HG03521 (cell line): ENCODE data around the gene KIAA1328.

Experiments used
- ATAC-seq: cut with Tn5 transposase; IDR thresholded peaks from one replicate; pipeline ENCODE4 v1.9.1; 2021; ENCODE audit warnings: mild to moderate bottlenecking, moderate library complexity; ENCODE audit not compliant: unreplicated experiment

The KIAA1328 gene

DNA sequence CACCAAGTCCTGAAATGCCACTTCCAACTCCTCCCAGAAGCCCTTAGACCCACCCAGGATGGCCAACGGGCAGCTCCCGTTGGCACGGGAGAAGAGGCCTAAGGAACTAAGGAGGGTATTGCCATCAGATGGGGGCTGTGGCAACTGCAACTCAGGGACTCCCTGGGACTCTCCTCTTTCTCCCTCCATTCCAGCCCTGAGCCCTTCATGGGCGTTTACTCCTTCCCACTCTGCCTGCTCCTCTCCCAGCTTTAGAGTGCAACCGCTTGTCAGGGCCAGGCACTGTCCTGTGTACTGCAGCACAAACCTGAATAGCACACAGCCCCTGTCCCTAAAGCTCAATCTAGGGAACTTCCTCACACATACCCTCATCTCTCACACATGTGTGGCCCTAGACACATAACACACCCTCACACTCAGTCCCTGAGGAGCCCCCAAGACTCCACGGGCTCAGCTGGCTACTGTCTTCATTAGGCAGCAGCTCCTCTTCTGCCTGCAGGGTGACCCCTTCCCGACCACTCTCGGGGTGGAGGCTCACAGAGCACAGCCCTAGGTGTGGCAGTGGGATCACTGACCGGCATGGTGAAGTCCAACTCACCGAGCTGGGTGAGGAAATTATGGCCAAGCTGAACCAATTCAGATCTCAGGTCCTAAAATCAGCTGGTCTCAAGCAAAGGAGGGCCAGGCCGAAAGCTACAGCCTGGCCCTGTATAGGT lies 420.4 kb downstream of the KIAA1328 start:
- ATAC-seq = no peak

DNA sequence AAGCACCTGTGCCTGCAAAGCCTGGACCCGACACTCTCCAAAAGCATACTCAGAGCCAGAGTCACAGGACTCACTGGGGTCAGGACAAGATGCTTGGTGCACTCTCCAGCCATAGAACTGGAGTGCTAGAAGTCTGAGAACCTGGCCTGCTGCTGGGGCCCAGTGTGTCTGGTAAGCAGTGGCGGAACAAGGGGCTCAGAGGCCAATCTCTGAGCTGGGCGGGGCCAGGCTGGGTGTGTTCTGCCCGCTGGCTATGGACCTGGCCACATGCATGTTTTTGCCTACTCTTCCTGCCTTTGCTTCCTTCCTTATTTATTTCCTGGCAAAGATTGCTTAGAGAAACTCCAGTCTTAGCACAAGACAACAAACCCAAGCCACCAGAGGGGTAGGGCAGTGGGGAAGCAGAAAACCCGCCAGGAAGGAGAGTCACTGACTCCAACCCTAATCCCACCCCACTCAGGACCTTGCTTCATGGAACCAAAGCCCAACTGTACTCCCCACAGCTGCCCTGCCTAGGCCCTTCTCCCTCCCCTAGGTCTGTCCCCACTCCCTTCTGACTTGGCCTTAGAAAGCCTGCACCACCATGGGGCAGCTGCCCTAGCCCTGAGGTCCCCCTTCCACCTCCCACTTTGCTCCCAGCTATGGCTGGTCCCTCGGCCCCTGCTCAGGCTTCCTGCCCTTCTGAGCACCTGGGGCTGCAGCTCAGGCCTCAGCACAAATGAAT lies 421.1 kb downstream of the KIAA1328 start:
- no peak for ATAC-seq

DNA sequence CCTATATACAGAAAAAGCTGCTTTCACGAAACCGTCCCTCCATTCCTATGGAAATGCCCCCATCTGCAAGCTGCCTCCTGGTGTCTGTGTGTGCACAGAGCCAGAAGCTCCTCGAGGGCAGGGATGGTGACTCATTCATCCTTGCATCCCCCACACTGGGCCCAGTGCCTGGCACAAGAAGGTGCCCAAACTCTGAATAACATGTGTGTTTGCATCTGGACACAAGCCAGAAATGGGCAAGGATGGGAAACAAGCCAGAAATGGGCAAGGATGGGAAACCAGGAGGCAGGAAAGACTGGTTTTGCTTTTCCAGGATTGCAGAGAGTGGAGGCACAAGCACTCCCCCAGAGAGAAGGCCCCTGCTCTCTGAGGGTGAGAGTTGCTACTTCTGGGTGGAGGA lies 422.8 kb downstream of the KIAA1328 start:
- no peak for ATAC-seq

DNA sequence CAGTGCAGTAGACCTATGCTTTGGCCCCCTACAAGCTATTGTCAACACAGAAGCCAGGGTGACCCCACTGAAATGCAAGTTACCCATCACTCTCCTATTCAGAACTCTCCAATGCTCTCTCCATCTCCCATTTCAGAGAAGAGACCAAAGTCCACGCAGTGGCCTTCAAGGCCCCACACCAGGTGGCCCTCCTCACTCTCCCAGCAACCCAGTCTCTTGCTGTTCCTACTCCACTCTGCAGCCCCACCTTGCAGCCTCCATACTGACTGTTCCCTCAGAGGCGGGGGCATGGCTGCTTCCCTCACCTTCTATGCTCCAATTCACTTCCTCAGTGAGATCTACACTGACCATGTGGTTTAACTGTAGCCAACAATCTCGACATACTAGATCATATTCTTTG lies 423.4 kb downstream of the KIAA1328 start:
- no peak for ATAC-seq

DNA sequence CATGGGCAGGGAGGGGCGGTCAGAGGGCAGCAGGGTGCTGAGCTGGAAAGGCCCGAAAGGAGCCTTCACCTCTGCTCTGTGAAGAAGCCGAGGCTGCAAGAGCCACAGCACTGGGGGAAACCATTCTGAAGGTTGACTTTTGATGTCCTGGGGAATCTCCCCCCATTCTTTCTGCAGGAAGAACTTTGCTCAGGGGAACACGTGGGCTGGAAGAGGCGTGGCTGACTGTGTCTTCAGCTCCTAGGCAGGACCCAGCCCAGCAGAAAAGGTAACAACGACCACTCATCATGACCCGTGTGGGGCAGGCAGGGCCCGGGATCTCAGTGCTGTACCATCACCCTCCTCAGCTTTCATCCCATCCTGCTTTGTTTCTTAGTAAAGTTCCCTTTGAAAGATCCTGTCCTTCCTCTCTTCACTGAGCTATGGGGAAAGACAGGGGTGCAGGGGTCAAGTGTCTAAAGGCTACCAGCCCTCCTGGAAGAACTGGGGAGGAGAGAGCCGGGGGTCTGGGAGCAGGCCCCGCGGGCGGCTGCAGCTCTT lies 424.0 kb downstream of the KIAA1328 start:
- ATAC-seq = no peak

DNA sequence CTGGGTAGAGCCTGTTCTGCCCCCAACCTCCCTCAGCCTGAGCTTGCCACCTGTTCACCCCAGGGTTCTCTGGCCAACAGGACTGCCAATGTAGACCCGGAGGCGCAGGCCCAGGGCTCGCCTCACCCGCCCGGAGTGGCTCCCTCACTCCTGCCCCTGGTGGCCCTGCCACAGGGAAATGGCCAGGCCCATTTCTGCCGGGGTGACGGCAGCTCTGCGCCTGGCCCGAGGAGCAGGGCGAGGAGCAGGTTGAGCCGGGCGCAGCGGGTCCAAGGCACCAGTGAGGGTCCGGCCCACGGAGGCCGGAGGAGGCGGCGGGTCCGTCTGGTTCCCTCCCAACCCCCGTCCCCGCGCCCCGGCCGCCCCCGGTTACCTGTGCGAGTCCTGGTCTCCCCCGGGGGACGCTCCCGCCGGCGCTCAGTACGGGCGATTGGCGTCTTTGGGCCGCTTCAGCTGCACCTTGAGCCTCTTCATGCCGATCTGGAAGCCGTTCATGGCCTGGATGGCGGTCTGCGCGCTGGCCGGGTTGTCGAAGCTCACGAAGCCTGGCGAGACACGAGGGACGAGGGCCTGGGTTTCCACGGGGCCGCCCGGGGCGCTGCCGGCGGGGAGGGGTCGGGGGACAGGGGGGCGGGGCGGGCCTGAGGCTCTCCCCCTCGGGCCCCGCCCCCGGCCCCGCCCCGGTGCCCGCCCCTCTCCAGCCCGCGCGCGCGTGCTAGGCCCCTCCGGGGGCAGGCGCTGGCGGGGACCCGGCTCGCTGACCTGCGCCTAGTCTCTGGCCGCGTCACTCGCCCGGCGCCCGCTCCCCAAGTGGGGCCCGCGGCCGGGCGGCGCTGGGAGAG lies 424.7 kb downstream of the KIAA1328 start:
- ATAC-seq = no peak

DNA sequence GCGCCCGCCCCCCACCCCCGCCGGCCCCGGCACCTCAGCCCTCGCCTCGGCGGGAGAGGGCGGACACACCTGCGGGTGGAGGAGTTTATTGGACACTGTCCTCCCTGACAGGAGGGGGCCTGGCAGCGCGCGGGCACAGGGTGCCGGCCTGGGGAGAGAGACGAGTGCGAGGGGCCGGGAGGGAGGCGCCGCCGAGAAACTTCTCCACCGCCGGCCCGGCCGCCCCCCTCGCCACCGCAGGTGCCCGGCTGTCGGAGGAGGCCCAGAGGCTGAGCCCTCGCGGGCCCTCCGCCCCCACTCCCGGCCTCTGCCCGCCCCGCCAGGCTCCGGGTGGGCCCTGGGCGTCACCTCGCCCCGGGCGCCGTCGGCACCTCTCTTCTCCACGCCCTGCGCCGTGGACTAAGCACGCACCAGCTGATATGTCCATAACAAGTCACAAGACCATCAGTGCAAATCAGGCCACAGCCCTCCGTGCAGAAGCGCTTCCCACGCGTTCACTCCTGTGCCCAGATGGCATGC lies 425.4 kb downstream of the KIAA1328 start:
- ATAC-seq = no peak

DNA sequence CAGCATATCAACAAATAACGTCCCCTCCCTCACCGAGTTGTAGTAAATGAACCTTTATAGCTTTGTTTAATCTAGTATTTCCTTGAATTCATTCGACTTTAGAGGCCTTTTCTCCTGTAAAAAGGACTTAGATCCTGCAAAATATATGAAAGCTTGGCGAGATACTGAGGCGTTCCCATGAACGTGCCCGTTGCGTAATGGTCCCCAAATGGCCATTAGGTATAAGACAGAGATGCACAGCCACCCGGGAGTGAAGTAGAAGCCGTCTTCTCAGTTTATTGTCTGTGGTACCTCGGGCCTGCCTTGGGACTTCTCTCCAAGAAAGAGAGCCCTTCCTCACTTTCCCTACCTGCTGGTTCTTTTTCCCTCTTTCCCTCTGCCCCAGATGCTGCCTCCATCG lies 426.0 kb downstream of the KIAA1328 start:
- no peak for ATAC-seq

DNA sequence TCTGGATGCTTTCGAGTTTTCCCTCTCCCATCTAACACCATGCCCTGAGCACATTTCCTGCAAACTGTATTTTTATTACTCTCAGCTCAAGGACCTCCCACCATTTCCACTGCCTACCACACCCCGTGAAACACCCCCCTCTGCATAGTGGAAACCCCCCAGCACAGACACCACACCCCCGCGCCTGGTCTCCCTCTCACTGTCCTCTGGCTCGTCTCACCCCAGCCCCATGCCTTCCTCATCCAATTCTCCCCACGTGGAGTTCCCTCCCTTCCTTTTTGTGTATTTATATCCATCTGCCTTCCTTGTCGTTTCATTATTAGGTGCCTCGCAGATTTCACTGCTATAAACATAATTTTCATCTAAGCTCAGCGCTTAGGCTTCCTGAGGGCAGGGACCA lies 429.2 kb downstream of the KIAA1328 start:
- ATAC-seq = no peak

DNA sequence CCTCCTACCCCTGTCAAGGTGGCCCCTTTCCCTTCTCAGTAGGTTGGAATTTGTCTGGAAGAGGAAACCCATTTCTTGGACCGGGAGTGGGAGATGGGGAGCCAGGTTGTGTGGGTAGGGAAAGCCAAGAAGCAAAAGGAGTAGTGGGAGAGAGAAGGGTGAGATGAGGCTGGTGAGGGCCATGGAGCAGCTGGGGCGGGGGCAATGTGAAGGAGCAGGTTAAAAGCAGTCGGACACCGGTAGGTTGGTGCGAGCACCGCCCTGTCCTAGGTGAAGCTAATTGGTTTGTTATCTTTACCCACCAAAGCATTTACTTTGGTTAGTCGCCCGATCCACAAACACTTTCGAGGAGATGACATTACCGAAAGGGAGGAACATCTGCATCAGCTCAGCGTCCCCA lies 429.9 kb downstream of the KIAA1328 start:
- no peak for ATAC-seq

DNA sequence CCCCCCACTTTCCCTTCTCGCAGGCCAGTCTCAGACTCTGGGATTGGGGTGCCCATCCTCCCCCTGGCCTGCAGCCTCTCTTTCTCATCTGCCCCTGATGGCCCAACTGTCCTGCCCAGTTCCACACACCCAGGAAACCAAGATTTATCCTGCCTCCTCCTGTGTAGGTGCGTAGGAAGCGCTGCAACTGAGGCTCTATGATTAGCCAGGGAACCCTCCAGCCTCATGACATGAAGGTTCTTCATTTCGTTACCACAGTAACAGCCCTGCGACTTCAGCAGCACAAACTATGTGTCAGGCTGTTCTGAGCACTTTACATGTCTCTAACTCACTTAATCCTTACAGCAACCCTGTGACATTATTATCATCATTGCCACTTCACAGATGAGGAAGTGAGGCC lies 430.8 kb downstream of the KIAA1328 start:
- ATAC-seq = no peak

DNA sequence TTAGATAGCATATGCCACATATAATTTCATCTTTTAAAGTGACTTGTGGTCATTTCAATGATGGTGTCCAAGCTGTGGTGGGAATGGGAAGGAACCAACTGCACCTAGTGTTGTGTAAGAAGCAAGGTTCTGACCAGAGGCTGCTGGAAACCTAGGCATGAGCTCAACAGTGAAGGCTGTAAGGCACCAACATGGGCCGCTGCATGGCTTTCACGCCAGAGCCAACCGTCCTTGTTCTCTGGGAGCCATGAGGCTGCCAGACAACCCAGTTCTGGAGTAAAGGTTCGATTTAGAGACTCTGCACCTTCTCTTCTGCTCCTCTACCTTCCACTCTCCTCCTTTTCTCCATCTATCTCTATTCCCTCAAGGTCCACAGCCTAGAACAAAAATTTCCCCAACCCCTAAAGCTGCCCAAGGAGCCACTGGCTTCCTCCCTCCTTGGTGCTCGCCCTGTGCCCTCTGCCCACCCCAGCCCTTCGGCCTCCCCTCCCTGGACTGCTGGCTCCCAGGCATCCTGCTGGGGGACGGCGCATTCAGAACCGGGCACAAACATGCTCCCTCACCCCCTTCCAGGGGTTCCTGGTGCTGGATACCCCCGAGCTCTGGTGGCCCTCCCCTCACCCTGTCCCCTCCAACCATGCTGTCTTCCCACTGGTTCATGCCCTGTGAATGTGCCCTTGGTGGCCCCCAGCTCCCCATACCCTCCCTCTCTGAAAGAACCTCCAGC lies 431.6 kb downstream of the KIAA1328 start:
- ATAC-seq = no peak

DNA sequence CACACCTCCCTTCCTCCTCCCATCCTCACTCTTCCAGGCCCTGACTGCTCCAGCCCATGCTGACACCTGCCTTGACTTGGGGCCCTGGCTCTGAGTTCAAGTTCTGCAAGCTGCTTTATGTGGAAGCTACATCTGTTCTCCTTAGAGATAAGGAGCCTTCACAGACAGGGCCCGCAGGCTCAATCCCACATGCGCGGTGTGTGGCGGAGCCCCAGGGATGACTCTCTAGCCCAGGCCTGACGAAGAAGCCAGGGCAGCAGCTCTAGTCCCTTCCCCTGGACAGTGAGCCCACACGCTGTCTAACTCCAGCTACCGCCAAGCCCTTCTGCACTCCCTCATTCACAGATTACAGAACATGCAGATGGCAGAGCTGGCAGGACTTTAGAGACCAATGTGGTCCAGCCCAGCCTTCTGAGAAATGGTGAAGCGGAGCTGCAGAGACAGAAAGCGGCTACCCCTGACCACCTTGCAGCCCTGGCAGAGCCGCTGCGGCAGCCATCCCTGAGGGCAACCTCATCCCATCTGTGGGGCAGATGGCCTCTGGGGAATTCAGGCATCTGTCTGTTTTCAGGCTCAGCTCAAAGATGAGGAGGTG lies 432.4 kb downstream of the KIAA1328 start:
- ATAC-seq = no peak

DNA sequence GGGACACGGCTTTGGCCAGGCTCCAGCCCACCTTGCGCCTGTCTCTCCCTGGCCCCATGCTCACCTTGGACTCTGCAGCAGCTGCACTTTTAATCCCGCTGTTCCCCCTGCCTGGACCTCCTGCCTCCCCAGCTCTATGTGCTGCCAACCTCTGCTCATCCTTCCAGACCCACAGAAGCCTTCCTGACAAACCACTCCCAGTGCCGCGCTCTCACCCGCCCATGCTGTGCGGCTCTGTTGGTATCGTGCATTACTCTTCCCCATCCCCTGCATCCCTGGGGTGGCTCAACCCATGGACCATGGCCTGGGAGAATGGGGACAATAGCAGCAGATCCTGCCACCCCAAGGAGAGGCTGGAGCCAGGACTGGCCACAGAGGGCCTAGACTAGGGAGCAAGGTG lies 433.1 kb downstream of the KIAA1328 start:
- ATAC-seq = no peak

DNA sequence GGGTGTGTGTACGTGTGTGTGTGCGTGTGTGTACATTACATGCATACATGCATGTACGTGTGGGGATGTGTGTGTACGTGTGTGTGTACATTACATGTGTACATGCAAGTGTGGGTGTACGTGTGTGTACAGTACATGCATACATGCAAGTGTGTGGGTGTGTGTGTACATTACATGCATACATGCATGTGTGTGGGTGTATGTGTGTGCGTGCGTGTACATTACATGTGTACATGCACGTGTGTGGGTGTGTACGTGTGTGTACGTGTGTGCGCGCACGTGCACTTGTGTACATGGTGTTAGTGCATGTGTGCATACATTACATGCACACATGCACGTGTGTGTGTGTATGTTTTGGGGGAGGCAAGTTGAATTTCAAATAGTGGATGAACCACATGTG lies 436.0 kb downstream of the KIAA1328 start:
- no peak for ATAC-seq

DNA sequence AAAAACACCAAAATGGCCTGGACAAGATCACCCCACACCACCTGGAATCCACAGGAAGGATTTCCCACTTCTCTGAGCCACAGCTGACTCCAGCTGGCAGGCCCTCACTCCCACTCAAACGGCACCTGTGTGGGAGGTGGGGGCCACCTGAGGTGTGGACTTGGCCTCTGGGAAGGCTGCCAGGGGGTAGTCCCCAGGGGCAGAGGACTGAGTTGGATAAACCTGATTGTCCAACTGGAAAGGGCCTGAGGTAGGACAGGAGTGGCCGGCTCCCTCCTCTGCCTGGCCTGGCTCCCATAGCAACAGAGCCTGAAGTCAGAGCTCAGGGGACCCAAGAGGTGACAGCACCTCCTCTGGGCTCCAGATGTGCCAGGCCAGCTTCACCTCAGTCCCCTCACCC lies 436.5 kb downstream of the KIAA1328 start:
- no peak for ATAC-seq

DNA sequence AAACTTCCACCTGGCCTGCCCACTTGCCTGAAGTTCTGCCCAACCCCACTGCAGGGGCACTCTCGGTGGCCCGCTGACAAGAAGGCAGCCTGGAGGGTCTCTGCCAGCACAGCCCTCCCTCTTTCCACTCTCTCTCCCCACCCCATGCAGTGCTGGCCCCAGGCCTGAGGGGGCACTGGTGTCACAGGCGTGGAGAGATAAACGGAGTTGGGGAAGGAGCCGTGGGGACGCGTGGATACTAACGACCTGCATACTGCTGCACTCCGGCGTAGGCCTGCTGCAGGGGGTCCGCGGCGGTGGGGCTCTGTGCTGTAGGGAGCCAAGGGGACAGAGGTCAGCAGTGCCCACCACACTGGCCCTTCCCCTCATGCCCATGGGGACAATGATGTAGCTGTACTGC lies 437.4 kb downstream of the KIAA1328 start:
- ATAC-seq = no peak

DNA sequence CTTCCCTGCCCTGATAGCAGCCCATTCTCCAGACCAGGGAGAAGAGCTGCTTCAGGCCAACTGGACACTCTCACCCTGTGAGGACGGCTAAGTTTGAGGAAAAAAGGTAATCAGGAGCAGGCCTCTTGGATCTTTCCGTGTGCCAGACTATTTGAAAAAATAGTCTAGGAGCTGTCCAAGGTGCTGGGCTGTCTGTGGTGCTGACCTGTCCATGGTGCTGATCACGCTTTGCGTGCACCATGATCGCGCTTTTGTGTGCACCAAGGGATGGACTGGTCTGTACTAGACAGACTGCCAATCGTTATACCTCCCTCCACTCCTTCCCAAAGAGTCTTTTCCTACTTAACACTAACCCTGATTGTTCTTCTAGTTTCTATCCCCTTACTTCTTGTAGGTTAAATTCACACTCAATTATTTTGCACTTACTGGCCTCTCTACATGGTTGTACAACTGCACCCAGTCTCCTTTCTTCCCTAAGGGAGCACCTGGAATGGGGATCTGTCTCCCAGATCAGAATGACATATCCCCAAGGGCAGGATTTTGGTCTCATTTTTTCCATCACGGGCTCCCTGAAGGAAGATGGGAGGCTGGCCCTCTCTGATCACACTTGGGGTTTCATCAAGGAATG lies 441.2 kb downstream of the KIAA1328 start:
- ATAC-seq = no peak

DNA sequence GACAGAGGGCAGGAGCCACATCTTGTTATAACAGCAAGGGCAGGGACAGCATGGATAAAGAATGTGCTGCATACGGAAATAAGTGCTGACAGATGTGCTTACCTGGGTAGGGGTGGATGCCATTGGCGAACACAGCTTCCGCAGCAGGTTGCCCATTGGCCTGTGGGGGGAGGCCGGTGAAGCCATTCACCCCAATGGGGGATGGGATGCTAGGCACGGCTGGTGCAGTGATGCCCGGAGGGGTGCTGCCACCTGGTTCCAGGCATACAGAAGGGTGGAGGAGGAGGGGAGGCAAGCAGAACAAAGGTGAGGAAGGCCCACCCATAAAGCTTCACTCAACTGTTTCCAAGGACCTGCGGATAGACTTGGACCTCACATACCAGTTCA lies 441.7 kb downstream of the KIAA1328 start:
- no peak for ATAC-seq

DNA sequence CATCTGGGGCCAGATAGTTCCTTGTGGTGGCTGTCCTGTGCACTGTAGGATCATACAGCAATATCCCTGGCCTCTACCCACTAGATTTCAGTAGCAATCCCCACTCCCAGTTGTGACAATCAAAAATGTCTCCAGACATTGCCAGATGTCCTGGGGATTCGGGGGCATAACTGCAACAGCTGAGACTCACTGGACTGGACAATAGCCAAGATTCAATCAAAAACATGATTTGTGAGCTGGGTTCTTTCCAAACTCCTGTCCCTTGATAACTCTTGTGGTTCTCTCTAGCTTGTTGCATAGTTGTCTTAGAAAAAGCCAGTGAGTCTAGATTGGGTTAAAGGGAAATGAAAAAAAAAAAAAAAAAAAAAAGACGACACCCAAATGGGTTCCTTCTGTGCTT lies 443.3 kb downstream of the KIAA1328 start:
- ATAC-seq = no peak
